Liver (tissue), 9 donors: ENCODE data around the gene FBXW2. TPM values are rescaled to one million over a fixed set of nuclear protein-coding genes. Genes with fewer than 3 reads are reported as not detected.
A peak's percentile ranks its signal among the peaks of the same experiment; 100 is the strongest.

Experiments
- DNase-seq: peaks from one replicate; pipeline ENCODE4 v3.0.0-alpha.2; 2017; ENCODE audit warnings: low spot score
- H3K27ac ChIP-seq, 2 donors: one replicate each; pipeline ENCODE4 v1.7.0; 2013; ENCODE audit warnings: inconsistent platforms in 2 of 2, low read length in 2 of 2, control low read depth in 1 of 2, low read depth in 1 of 2, mild to moderate bottlenecking in 1 of 2
- H3K27me3 ChIP-seq, 4 donors: one replicate each; pipeline versions ENCODE4 v1.6.1 to v1.7.0; 2013; ENCODE audit warnings: low read length in 3 of 4, inconsistent platforms in 1 of 4, mild to moderate bottlenecking in 1 of 4, moderate library complexity in 1 of 4; ENCODE audit not compliant: control insufficient read depth in 4 of 4, insufficient read depth in 4 of 4
- H3K36me3 ChIP-seq, 4 donors: one replicate each; pipeline versions ENCODE4 v1.6.1 to v1.7.0; 2013; ENCODE audit warnings: low read length in 3 of 4, mild to moderate bottlenecking in 3 of 4, low read depth in 1 of 4, moderate library complexity in 1 of 4; ENCODE audit not compliant: control insufficient read depth in 4 of 4, insufficient read depth in 3 of 4
- H3K4me1 ChIP-seq, 4 donors: one replicate each; pipeline versions ENCODE4 v1.6.1 to v1.7.0; 2013; ENCODE audit warnings: low read length in 3 of 4, mild to moderate bottlenecking in 3 of 4, moderate library complexity in 1 of 4; ENCODE audit not compliant: control insufficient read depth in 4 of 4, insufficient read depth in 4 of 4
- H3K4me3 ChIP-seq, 3 donors: one replicate each; pipeline versions ENCODE4 v1.6.1 to v1.7.0; 2013; ENCODE audit warnings: low read length in 3 of 3, control low read depth in 1 of 3, low read depth in 1 of 3, mild to moderate bottlenecking in 1 of 3
- H3K9ac ChIP-seq, 2 donors: one replicate each; pipeline ENCODE4 v1.7.0; 2013; ENCODE audit warnings: low read length in 2 of 2, mild to moderate bottlenecking in 2 of 2, moderate library complexity in 2 of 2, control low read depth in 1 of 2, low read depth in 1 of 2
- H3K9me3 ChIP-seq, 4 donors: one replicate each; pipeline versions ENCODE4 v1.6.1 to v1.7.0; 2013; ENCODE audit warnings: low read length in 3 of 4; ENCODE audit not compliant: control insufficient read depth in 4 of 4
- EGR1 ChIP-seq, 2 donors: IDR thresholded peaks; 2 replicates each; pipeline ENCODE4 v1.6.1; 2016 to 2018; ENCODE audit warnings: antibody characterized with exemption in 2 of 2, low read depth in 2 of 2
- FOXA2 ChIP-seq: IDR thresholded peaks from 2 replicates; pipeline ENCODE4 v1.6.1; 2016; ENCODE audit warnings: antibody characterized with exemption
- HNF4A ChIP-seq, 2 donors: conservative IDR thresholded peaks; 2 replicates each; pipeline ENCODE4 v1.6.1; 2016; ENCODE audit warnings: antibody characterized with exemption in 2 of 2, mild to moderate bottlenecking in 2 of 2
- HNF4G ChIP-seq: IDR thresholded peaks from 2 replicates; pipeline ENCODE4 v1.6.1; 2016; ENCODE audit warnings: antibody characterized with exemption
- JUND ChIP-seq, 2 donors: IDR thresholded peaks; 2 replicates each; pipeline ENCODE4 v1.6.1; 2016; ENCODE audit warnings: antibody characterized with exemption in 2 of 2
- NR2F2 ChIP-seq: IDR thresholded peaks from 2 replicates; pipeline ENCODE4 v1.6.1; 2016; ENCODE audit warnings: antibody characterized with exemption
- RAD21 ChIP-seq, 2 donors: IDR thresholded peaks; 2 replicates each; pipeline ENCODE4 v1.6.1; 2016; ENCODE audit warnings: antibody characterized with exemption in 2 of 2, mild to moderate bottlenecking in 2 of 2
- RXRA ChIP-seq, 2 donors: IDR thresholded peaks; 2 replicates each; pipeline ENCODE4 v1.6.1; 2017 to 2018; ENCODE audit warnings: antibody characterized with exemption in 2 of 2, mild to moderate bottlenecking in 1 of 2
- YY1 ChIP-seq: IDR thresholded peaks from 2 replicates; pipeline ENCODE4 v1.6.1; 2016; ENCODE audit warnings: antibody characterized with exemption, mild to moderate bottlenecking
- WGBS: extraction: QIAGEN DNeasy Blood & Tissue Kit; methylation state at CpG from one replicate; pipeline ENCODE4 v1.1.7; 2013; 5-methylcytosine and 5-hydroxymethylcytosine counted together
- polyA plus RNA-seq, 2 donors: library from polyadenylated mRNA; stranded (reverse) in 1 of 2; unstranded in 1 of 2; fragments of 200-250 nt in 1 of 2; fragments of >200 nt in 1 of 2; fragmentation: Nextera tagmentation in 1 of 2; extraction: Ambion mirVana in 1 of 2; gene quantifications; one replicate each; pipeline versions ENCODE4 v1.2.1 to v1.2.3, GENCODE V29; 2013 to 2015
- total RNA-seq, 2 donors: library from RNA; depleted of rRNA; stranded (reverse); fragments of >200 nt; gene quantifications; one replicate each; pipeline ENCODE4 v1.2.3, GENCODE V29; 2014
- TF ChIP-seq, protein P1 (sequence below): fragments of 150-350 bp; IDR thresholded peaks from 2 replicates; pipeline ENCODE4 v1.5.1; 2017; ENCODE audit warnings: improper control_type of control experiment, low read depth, low read length; ENCODE audit not compliant: missing input control
- TF ChIP-seq, protein P2 (sequence below): IDR thresholded peaks from 2 replicates; pipeline ENCODE4 v1.6.1; 2016; ENCODE audit warnings: antibody characterized with exemption
- TF ChIP-seq, protein P3 (sequence below): IDR thresholded peaks from 2 replicates; pipeline ENCODE4 v1.6.1; 2016; ENCODE audit warnings: antibody characterized with exemption
- TF ChIP-seq, protein P4 (sequence below): IDR thresholded peaks from 2 replicates; pipeline ENCODE4 v1.6.1; 2016; ENCODE audit warnings: antibody characterized with exemption
- donor health status: healthy.
- donor health status: healthy.
- donor health status: healthy.
- donor health status: healthy.
- donor health status: healthy.

FBXW2 gene
- total and polyA plus RNA-seq, 4 donors, result 7.0 to 40.9 (median 22.5) TPM

DNA sequence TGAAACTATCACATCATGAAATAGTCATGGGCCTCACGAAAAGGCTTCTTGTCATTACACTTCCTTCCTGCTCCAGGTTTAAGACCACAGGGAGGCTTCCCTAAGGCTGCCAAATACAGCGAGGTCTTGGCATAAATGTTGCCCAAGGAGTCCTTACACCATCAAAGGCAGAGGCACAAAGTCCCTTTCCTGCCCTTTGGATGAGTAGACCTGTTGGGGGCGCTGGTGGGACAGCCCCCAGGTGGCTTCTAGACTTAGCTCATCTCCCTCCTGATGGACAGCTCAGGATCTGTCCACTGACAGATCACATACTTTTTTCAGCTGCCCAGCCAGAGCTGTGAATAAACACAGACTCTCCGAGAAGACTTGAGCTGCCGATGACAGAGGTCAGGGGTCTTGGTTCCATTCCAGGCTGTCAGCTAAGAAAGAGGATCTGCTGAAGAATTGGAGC is 63.4 kb downstream of the FBXW2 start:
- DNase-seq, result no peak
- peaks cover 19 to 42% (median 31%) of the 10 kb centered on the region in 4 donors for H3K4me1 ChIP-seq
- no peaks in the 10 kb centered on the region for H3K9me3 ChIP-seq
- H3K4me3 ChIP-seq, result no peak overlapping the region
- H3K27me3 ChIP-seq, result no peaks in the 10 kb centered on the region
- peak overlapping the region; percentile 37 to 86 for H3K27ac ChIP-seq
- TF ChIP-seq YY1, result no peak
- TF ChIP-seq, protein P1, sequence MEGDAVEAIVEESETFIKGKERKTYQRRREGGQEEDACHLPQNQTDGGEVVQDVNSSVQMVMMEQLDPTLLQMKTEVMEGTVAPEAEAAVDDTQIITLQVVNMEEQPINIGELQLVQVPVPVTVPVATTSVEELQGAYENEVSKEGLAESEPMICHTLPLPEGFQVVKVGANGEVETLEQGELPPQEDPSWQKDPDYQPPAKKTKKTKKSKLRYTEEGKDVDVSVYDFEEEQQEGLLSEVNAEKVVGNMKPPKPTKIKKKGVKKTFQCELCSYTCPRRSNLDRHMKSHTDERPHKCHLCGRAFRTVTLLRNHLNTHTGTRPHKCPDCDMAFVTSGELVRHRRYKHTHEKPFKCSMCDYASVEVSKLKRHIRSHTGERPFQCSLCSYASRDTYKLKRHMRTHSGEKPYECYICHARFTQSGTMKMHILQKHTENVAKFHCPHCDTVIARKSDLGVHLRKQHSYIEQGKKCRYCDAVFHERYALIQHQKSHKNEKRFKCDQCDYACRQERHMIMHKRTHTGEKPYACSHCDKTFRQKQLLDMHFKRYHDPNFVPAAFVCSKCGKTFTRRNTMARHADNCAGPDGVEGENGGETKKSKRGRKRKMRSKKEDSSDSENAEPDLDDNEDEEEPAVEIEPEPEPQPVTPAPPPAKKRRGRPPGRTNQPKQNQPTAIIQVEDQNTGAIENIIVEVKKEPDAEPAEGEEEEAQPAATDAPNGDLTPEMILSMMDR, result peak; percentile 1
- no peak for TF ChIP-seq NR2F2
- peak; percentile 37 to 73 for TF ChIP-seq HNF4A (conservative IDR thresholded peaks at IDR 0.05)
- TF ChIP-seq, protein P2, sequence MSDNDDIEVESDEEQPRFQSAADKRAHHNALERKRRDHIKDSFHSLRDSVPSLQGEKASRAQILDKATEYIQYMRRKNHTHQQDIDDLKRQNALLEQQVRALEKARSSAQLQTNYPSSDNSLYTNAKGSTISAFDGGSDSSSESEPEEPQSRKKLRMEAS, result no peak
- WGBS, result 31% methylated on average over 5 of the region's 5 CpGs
- H3K36me3 ChIP-seq, result no peaks in the 10 kb centered on the region
- H3K9ac ChIP-seq, result no peak overlapping the region

DNA sequence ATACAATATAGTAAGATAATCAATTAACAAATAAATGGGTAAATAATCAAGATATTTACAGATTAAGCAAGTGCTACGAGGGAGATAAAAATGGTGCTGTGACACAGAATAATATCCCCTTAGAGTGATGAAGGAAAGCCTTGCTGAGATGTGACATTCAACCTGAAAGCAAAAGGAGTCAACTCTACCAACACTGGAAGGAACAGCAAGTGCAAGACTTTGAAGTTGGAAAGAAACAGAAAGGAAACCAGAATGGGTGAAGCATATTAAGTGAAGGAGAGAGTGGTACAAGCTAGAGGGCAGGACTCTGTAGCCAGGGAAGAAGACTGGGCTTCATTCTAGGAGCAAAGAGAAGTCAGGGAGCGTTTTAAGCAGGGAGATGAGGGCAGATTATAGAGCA is 66.7 kb downstream of the FBXW2 start:
- Histone ChIP-seq H3K4me1 (peaks cover 11 to 19% (median 15%) of the 10 kb centered on the region in 4 donors), H3K27me3 (no peaks in the 10 kb centered on the region), H3K9ac (no peak overlapping the region), H3K9me3 (no peaks in the 10 kb centered on the region), H3K36me3 (no peaks in the 10 kb centered on the region), H3K27ac (no peak overlapping the region), H3K4me3 (no peak overlapping the region)
- 62% methylated on average over 2 of the region's 2 CpGs for WGBS
- DNase-seq, result no peak
- TF ChIP-seq EGR1 (IDR thresholded peaks at IDR 0.05; ENCODE audit: low read depth in 2 of 2) (no peak), RXRA (IDR thresholded peaks at IDR 0.05) (no peak), FOXA2 (no peak), HNF4G (no peak), JUND (IDR thresholded peaks at IDR 0.05) (no peak)
- TF ChIP-seq, protein P3, sequence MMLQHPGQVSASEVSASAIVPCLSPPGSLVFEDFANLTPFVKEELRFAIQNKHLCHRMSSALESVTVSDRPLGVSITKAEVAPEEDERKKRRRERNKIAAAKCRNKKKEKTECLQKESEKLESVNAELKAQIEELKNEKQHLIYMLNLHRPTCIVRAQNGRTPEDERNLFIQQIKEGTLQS, result no peak
- TF ChIP-seq, protein P4, sequence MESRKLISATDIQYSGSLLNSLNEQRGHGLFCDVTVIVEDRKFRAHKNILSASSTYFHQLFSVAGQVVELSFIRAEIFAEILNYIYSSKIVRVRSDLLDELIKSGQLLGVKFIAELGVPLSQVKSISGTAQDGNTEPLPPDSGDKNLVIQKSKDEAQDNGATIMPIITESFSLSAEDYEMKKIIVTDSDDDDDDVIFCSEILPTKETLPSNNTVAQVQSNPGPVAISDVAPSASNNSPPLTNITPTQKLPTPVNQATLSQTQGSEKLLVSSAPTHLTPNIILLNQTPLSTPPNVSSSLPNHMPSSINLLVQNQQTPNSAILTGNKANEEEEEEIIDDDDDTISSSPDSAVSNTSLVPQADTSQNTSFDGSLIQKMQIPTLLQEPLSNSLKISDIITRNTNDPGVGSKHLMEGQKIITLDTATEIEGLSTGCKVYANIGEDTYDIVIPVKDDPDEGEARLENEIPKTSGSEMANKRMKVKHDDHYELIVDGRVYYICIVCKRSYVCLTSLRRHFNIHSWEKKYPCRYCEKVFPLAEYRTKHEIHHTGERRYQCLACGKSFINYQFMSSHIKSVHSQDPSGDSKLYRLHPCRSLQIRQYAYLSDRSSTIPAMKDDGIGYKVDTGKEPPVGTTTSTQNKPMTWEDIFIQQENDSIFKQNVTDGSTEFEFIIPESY, result no peak

DNA sequence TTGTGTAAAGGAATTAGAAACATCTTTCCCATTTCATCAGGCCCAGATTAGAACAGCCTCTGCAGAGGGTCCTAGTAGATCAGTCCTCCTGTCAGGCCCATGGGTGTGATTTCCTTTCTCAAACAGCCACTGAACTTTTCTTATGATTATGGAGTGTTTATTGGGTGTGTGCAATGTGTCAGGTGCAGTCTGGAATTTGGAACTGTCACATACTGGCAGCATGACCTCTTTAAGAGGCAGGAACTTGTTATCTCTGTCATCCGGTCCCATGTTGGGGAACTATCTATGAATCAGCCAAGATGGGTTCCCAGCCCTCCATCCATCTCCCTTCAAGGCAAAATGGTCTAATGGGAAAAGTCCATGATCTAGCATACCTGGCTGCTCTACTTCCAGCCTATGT is 67.3 kb downstream of the FBXW2 start:
- H3K27ac ChIP-seq, result no peak overlapping the region
- H3K4me3 ChIP-seq, result no peak overlapping the region
- no peaks in the 10 kb centered on the region for H3K36me3 ChIP-seq
- no peaks in the 10 kb centered on the region for H3K27me3 ChIP-seq
- no peak for DNase-seq
- H3K9ac ChIP-seq, result no peak overlapping the region
- 21% methylated on average over 1 of the region's 1 CpG for WGBS
- H3K9me3 ChIP-seq, result no peaks in the 10 kb centered on the region
- peak in 1 of 2 donors; percentile 5 for TF ChIP-seq JUND (IDR thresholded peaks at IDR 0.05)
- TF ChIP-seq RAD21 (IDR thresholded peaks at IDR 0.05), result no peak
- TF ChIP-seq HNF4A (conservative IDR thresholded peaks at IDR 0.05), result peak; percentile 21 to 47
- no peak for TF ChIP-seq NR2F2
- TF ChIP-seq RXRA (IDR thresholded peaks at IDR 0.05), result peak in 1 of 2 donors; percentile 13
- TF ChIP-seq, protein P2, result no peak
- H3K4me1 ChIP-seq, result peaks cover 5 to 13% (median 11%) of the 10 kb centered on the region in 4 donors
